Stimulated activated CD4-positive, alpha-beta T cell treated with anti-CD3 and anti-CD28 coated beads, Interleukin-1b, Interleukin-23, amount 100 ng/mL, for 48 hours (primary cell): ENCODE results near the gene ITGA11.
"Not testable (repeated sequence)": the region's sequence is repeated elsewhere in the genome, so short reads cannot be mapped to it uniquely, and the experiment has no call there.

ENCODE experiments used
- DNase-seq: peaks from one replicate; pipeline ENCODE4 v3.0.0-alpha.2; 2020

ITGA11 gene

DNA sequence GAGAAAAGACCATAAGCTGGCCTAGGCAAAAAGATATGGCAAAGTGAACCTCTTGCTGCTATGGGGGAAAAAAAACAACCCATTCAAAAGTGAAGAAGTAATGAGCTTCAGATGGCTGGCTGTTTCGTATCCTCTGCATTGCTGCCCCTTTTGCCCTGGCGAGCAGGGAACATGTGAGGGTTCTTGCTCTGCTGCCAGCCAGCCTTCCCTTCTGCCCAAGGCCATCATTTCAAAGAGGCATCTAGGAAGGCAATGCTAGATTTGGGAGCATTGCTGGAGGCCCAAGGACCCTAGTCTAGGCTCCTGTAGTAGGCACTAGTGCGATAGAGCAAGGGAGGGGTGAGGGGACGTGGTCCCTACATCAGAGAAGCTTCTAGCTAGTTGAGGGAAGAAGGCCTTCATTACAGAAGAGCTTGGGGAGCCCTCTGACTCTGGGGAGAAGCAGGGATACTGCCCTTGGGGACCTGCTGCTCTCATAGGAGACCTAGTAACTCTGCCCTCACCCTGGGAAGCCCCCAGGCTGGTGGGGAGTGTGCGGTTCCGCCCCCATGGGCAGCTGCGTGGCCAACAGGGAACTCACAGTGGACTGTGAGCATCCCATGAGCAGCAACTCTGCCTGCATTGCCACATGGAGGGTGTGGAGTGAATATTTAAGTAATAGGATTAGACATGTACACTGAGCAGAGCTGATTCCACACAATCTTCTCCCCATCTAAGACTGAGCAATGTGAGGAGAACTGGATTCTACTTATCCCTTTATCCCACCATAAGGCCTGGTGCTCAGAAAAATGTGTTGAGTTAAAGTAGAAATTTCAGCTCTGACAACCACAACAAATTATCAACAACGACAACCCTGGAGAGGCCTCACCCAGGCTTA lies 21.3 kb downstream of the ITGA11 start:
- DNase-seq, result no peak

DNA sequence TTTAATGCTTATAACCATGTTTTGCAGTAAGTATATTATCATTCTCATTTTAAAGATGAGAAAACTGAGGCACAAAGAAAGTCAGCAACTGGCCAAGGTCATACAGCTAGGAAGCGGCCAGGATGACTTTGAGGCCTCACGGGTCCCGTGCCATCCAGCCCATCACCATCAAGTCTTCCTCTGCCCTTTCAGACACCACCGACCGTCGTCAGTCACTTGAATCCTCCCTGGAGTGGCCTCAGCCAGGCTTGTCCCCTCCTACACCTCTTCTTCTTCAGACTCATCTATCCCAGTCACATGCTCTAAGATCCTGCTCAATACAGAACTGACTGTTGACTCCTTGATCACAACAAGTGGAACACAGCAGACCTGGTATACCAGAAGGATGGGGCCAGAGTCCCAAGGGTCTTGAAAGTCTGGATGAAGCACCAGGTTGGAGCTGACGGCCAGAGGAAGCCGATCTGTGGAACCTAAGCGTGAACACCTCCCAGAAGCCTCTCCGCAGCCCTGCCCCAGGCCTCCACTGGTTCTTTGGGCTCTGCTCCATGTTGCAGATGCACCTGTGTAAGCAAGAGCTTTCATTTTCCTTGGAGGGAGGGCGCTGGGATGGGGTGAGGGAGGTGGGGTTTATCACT lies 22.1 kb downstream of the ITGA11 start:
- no peak for DNase-seq

DNA sequence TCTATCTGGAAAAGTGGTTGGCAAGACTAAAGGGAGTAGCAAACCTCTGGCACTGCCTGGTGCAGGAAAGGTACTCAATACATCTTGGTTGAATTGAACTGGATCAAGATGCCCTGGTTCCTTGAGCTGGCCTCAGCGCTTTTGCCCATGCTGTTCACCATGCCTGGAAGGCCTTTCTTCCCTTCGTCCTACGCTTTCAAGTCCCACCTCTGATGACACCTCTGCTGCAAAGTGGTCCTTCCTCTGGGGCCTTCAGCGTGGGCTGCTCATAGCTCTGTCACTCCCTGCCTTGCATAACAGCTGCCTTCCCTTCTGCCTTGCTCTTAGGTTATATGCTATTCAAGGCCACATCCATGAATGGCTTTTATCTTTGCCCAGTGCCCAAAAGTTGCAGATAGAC lies 23.0 kb downstream of the ITGA11 start:
- no peak for DNase-seq

DNA sequence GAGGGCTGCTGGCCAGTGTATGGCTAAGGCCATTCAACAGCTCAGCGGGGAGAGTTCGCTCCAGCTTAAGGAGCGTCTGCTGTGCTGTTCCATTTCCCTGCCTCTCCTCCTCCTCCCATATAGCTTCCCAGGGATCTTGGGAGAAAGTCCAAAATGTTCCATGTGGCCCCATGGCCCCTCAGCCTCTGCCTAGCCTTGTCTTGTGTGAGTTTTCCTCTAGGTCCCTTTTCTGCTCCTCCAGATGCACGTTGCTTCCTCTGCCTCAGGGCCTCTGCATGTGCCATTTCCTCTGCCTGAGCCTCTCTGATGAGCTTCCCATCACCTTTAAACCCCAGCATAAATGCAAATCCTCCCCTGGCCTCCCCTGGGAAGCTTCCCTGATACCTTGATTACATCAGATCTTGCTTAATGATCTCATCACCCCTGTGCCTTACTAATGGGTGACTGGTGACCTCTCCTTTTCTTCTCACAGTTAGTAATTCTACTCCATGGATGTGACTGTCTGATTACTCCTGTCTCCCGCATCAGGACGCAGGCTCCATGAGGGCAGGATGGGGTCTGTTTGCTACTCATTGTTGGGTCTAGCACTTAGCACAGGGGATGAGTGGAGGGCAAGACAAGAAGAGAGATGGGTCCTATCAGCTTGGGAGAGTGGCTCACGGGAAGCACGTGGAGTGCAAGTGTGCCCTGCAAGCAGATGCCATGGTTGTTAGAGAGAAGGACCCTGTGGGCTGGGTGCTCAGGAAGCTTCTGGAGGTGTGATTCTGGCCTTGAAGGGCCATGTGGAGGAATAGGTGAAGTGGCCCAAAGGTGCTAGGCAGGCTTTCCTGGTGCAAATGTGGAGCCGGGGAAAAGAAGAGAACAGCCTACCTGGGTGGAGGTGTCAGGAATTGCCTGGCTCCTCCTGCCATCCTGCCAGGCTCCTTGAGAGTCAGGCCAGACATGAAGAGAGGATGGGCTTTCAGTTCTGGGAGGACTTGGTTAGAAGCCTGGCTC lies 23.8 kb downstream of the ITGA11 start:
- no peak for DNase-seq

DNA sequence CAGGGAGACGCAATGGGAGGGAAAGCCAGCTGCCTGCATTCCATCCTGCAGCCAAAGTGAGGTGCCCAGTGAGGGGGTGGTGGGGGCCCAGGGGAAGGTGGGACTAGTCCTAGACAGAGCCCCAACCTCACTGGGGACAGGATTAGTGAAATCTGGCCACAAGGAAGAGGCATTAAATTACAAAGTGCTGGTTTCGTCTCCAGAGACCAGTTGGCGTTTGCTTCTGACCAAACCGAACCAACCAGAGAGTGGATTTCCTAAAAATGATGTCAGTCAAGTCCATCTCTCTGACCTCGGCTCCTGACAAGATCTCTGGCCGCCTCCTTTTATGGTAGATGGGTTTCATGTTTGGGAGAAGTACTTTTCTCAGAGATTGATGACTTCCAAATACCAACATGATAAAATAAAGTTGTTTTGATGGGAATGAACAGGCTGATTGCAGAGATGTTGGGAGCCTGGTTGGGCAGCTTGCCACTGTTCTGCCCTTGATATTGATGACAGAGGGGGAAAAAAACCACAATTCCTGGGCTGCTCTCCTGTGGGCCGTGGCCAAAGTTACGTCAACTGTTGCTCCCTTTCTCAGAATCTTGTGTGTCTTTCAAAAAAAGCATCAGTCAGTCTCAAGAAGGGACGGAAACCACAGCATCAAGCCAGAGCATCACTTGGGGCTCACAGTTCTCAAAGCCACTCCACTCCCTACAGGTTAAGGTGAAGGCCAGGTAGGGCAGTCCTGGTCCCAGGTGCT lies 24.6 kb downstream of the ITGA11 start:
- no peak for DNase-seq

DNA sequence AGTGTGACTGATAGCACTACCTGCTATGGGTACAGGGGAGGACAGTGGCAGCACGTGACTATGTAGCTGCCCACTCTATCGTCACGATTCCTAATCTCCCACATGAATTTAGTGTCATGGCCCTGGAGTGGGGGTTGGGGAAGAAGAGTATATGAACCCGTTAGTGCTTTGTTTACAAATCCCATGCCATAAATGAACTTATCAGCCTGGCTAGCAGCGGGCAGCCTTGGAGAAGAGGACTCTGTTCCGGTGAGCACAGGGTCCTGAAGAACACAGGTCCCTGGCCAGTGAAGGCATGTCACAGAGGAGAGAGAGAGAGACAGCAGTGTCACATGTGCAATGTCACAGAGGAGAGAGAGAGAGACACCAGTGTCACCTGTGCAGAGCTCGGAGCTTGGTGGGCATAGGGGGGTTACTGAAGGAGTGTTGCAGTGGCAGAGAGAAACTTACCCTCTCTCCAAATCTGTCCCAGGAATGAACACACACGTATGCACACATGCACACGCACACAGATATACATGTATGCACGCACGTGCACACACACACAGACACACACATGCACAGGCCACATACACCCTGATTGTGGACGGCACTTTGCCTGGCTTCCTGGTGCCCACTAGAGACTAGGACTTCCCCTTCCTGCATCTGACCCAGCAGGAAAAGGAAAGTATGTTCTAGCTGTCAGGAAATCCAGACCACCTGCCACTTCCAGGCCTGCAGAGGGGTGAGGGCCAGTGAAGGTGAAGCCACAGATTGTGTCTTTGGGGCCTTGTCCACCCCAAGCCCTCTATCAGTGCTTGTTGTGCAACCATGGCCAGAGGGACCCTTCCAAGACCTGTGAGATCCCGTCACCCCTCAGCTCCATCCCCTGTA lies 26.3 kb downstream of the ITGA11 start:
- DNase-seq, result no peak

DNA sequence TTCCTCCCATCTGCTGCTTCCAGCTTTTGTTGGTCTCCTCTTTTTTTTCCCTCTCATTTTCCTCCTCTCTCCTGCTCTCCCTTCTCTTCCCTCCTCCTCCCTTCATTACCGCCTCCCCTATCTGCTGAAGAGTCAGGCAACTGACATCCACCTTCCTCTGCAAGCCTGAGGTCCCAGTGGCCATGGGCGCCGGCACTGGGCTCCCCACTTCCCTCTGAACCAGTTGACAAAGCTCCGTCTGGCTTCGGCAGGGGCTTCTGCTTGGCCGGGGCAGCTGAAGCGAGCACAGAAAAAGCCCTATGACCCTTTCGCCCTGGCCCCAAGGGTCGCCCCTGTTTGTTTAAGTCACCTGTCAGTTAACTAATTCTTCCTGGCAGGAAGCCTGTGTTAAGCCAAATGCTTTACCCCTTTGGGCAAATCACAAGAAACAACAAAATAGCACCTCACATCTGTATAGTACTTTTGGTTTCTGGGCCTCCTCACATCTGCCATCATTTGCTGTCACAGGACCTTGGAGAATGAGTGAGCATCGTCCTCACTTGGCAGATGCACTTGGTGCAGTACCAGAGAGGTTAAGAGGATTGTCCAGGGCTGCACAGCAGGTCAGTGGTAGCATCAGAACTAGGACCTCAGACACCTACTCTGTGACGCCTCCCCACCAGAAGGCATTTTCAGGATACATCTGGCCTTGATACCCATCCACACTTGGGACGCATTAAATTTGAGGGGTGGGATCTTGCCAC lies 27.7 kb downstream of the ITGA11 start:
- DNase-seq, result no peak

DNA sequence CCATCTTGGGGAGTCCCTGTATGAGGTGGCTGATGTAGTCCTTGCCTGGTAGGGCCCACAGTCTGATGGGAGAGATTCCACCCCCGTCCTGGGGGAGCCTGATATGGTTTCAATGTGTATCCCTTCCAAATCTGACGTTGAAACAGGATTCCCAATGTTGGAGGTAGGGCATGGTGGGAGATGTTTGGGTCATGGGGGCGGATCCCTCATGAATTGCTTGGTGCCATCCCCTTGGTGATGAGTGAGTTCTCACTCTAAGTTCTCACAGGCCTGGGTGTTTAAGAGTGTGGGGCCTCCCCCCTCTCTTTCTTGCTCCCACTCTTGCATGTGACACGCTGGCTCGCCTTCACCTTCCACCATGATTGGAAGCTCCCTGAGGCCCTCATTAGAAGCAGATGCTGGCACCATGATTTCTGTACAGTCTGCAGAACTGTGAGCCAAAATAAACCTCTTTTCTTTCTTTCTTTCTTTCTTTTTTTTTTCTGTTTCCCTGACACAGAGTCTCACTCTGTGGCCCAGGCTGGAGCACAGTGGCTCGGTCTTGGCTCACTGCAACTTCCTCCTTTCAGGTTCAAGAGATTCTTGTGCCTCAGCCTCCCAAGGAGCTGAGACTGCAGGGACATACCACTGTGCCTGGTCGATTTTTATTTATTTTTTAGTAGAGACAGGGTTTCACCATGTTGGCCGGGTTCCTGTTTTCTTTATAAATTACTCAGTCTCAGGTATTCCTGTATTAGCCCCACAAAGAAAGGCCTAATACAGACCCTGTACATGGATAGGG lies 28.6 kb downstream of the ITGA11 start:
- no peak for DNase-seq

DNA sequence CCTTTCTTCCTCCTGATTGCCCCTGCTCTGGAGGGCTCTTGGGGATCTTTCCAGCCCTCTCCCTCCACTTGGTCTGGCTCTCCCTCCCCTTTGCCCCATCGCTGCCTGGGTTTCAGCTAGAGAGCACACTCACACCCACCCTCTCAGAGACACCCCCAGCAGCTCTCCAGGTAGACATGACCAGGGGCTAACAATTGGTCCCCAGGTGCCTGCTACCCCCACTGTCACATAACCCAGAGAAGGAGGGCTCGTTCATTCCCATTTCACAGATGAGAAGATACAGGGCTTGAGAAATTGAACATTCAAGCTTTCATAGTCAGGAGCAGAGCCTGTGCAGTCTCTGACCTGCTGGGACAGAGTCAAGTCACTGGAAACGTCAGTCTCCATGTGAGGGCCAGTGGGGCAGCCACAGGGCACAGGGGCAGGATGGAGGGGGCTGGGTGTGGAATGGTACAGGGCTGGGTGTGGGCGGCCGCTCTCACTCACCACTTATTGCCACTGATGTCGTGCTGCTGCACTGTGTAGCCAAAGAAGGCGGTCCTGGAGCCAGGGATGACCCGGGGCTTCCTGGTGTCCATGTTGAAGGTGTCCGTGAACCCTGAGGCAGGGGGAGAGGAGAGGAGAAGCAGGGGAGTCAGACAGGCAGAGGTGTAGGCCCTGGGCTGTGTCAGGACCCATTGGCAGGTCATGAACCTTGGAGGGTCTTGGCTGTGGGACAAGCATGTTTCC lies 29.4 kb downstream of the ITGA11 start:
- no peak for DNase-seq

DNA sequence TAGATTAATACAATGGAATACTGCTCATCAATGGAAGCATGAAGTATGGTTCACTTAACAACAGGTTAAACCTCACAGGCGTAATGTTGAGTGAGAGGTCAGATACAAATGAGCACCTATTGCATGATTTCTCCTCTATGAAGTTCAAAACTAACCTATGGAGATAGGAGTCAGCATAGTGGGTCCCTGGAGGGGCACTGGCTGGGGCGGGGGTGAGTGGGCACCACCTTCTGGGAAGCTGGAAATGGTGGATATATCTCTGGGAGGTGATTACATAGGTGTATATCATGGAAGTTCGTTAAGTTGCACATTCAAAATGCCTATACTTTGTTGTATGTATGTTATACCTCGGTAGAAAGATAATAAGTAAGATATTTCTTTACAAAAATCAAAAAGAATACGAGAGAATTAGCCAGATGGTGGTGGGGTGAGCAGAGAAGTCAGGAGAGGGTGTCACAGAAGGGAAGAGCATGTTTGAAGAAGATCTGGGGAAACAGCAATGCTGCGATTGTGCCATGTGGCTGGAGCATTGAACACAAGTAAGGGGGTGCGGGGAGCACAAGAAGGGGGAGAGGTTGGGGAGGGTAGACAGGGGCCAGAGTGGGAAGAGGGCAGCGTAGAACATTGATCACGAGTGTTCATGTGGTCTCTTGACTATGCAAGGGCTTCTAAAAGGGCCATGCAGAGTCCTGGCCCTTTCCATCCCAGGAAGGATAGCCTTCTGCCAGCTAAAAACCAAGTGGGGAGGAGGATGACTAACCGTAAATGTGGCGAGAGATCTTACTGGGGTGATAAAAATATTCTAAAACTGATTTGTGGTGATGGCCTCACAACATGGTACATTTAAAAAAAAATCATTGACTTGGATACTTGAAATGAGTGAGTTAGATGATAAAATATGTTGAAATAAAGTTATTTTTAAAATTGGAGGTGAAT lies 30.2 kb downstream of the ITGA11 start:
- no peak for DNase-seq

DNA sequence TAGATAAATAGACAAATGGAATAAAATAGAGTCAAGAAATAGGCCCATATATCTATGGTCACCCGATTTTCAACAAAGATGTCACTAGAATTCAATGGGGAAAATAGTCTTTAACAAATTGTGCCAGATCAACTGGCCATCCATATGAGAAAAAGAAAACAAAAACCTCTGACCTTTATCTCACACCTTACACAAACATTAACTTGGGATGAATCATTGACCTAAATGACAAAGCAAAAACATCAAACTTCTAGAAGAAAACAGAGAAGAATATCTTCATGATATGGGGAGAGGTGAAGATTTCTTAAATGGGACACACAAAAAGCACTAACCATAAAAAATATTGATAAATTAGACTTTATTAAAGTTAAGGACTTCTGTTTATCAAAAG lies 31.9 kb downstream of the ITGA11 start:
- no peak for DNase-seq

DNA sequence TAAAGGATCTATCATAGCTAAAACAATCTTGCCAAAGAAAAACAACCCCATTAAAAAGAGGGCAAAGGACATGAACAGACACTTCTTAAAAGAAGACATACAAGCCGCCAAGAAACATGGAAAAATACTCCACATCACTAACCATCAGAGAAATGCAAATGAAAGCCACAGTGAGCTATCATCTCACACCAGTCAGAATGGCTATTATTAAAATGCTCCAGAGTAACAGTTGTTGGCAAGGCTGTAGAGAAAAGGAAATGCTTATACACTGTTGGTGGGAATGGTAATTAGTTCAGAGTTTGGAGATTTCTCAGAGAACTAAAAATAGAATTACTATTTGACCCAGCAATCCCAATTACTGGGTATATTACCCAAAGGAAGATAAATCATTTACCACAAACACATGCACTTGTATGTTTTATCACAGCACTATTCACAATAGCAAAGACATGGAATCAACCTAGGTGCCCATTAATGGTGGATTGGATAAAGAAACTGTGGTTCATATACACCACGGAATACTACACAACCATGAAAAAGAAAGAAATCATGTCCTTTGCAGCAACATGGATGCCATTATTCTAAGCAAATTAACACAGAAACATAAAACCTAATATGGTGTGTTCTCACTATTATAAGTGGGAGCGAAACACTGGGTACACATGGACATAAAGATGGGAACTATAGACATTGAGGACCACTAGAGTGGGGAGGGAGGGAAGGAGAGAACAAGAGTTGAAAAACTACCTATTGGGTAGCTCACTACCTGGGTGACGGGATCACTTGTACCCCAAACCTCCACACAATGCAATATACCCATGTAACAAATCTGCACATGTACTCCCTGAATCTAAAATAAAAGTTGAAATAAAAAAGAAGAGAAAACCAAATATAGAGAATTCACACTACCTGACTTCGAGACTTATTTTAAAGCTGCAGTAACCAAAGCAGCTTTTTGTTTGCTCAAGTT lies 32.6 kb downstream of the ITGA11 start:
- DNase-seq, result no peak

DNA sequence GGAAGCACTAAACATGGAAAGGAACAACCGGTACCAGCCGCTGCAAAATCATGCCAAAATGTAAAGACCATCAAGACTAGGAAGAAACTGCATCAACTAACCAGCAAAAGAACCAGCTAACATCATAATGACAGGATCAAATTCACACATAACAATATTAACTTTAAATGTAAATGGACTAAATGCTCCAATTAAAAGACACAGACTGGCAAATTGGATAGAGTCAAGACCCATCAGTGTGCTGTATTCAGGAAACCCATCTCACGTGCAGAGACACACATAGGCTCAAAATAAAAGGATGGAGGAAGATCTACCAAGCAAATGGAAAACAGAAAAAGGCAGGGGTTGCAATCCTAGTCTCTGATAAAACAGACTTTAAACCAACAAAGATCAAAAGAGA lies 34.0 kb downstream of the ITGA11 start:
- not testable (repeated sequence) for DNase-seq

DNA sequence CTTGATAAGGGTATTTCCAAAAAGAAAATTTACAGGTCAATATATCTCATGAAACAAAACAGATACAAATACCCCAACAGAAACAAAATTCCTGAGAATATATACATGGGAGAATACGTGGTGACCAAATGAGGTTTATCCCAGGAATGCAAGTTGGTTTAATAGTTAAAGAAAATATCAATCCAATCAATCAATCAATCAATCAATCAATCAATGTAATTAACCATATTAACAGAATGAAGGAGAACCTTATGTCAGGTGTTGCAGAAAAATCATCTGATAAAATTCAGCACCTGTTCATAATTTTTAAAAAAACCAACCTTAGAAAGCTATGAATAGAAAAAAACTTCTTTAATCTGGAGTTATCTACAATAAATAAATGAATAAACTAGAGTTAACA lies 35.9 kb downstream of the ITGA11 start:
- DNase-seq, result no peak

DNA sequence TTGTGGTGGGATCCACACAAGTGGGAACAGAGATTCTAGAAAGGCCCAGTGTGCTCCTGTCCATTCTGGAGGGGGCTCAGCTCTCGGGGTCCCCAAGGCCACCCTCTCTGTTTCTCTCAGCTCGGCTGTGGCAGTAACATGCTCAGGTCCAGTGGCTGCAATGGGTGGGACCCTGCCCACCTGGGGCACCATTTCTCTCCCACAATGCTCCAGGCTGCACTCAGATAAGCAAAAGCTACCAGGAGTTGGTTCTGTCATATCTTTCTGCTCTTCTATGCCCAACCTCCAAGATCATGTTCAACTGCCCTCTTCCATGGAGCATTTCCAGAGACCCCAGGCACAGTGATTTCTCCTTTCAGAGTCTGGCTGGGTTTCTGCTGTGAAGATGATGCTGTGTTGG lies 40.8 kb downstream of the ITGA11 start:
- DNase-seq, result no peak

DNA sequence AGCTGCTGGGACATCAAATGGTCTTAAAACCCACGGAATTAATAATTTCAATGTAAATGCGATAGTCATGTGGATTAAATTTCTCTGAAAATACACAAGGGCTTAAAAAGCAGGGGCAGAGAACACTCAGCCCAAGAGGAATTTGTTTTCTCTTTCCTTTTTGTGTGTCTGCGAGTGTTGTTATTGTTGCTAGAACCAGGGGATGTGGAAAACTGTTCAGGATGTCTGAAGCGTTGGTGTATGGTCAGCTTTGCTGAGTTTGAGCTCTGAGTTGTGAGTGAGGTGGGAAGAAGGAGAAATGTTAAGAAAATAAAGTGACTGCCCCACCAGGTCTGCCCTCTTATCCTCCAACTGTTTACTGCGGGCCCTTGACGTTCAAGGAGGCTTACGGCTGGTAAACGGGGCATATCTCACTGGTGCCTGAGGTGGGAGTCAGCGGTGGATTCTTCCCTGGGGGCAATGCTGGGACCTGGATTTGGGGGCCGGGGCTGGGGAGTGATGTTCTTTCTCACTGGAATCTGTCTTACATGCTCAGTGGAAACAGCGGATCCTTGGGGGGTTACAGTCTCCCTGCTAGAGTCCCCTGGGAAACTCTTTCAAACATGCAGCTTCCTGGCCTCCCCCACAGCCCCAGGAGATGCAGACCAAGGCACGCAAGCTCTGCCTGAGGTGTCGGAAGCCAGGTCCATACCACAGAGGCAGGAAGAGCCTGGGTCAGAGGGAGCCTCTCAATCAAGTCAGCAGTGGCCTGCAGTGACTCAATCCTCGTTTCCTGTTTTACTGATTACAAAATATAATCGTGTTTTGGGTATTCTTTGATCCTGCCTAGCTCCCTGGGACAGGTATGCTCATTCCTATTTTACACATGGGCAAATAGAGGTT lies 41.8 kb downstream of the ITGA11 start:
- no peak for DNase-seq
